G401 (cell line): ENCODE data around the gene MRAP. TPM values are rescaled to one million over a fixed set of nuclear protein-coding genes. Genes with fewer than 3 reads are reported as not detected.

ENCODE experiments used
- total RNA-seq: library from RNA; depleted of rRNA; stranded (reverse); fragments of >200 nt; shearing (Covaris generic); gene quantifications from 2 replicates; pipeline ENCODE4 v1.2.3, GENCODE V29; 2014; rRNA removed

The MRAP gene
- total RNA-seq, 1 experiment from 2014 or later = not detected

Other genes starting within 250 kb of the MRAP start
- 36.8 and 46.0 TPM in 2 replicates for gene MIS18A, start 19.8 kb upstream of the MRAP start, total RNA-seq
- gene URB1, start 94.2 kb downstream of the MRAP start, total RNA-seq = 12.6 and 20.9 TPM in 2 replicates
- gene EVA1C, start 113.9 kb downstream of the MRAP start, total RNA-seq = 2.3 TPM in 1 of 2 replicates, not detected in the other